Retinal pigment epithelial cell (primary cell): ENCODE data around the gene THRA.

ENCODE experiments used
- DNase-seq: peaks from one replicate; pipeline ENCODE4 v3.0.0-alpha.2; 2010; ENCODE audit warnings: low read depth
- H3K4me3 ChIP-seq: 2 replicates; pipeline ENCODE4 v1.5.1; 2011; ENCODE audit warnings: mild to moderate bottlenecking, low read length, control low read depth, moderate library complexity
- CTCF ChIP-seq: conservative IDR thresholded peaks from 2 replicates; pipeline ENCODE4 v1.5.1; 2011; ENCODE audit warnings: low read depth, low read length, control low read depth, inconsistent platforms

Gene THRA

GRCh38 chr17:40038882-40039513, 23.8 kb upstream of the THRA start:
- peak; percentile 28 for DNase-seq
- TF ChIP-seq CTCF = peak; percentile 87
- no peak overlapping the region for H3K4me3 ChIP-seq

GRCh38 chr17:40041196-40041595, 21.6 kb upstream of the THRA start:
- TF ChIP-seq CTCF = no peak
- DNase-seq = no peak
- no peak overlapping the region for H3K4me3 ChIP-seq

GRCh38 chr17:40056379-40057015, 6.3 kb upstream of the THRA start:
- no peak for DNase-seq
- TF ChIP-seq CTCF = no peak
- H3K4me3 ChIP-seq = no peak overlapping the region

- DNase-seq = no peak
- TF ChIP-seq CTCF = no peak
- no peak overlapping the region for H3K4me3 ChIP-seq
These were observed 4.5 kb upstream of the THRA start for GRCh38 chr17:40058186-40058784.

GRCh38 chr17:40058865-40059264, 3.9 kb upstream of the THRA start:
- no peak for DNase-seq
- no peak for TF ChIP-seq CTCF
- no peak overlapping the region for H3K4me3 ChIP-seq

GRCh38 chr17:40059729-40060475, 2.9 kb upstream of the THRA start:
- no peak overlapping the region for H3K4me3 ChIP-seq
- DNase-seq = no peak
- TF ChIP-seq CTCF = no peak
